Tibial nerve (tissue), 4 donors: ENCODE results near the gene LHPP. TPM values are rescaled to one million over a fixed set of nuclear protein-coding genes. Genes with fewer than 3 reads are reported as not detected.
A peak's percentile ranks its signal among the peaks of the same experiment; 100 is the strongest.

Source experiments
- DNase-seq, 2 donors: peaks; one replicate each; pipeline ENCODE4 v3.0.0-alpha.2; 2019; ENCODE audit warnings: low spot score in 2 of 2
- H3K27ac ChIP-seq, 4 donors: fragments of 200-600 bp; sonication (generic) in 3 of 4; one replicate each; pipeline ENCODE4 v1.5.1; 2017 to 2019; ENCODE audit warnings: mild to moderate bottlenecking in 1 of 4
- H3K27me3 ChIP-seq, 2 donors: fragments of 200-600 bp; sonication (generic) in 1 of 2; one replicate each; pipeline versions ENCODE4 v1.5.1 to v1.6.0; 2017 to 2019
- H3K36me3 ChIP-seq, 3 donors: fragments of 200-600 bp; sonication (generic); one replicate each; pipeline ENCODE4 v1.5.1; 2018 to 2019
- H3K4me1 ChIP-seq, 4 donors: fragments of 200-600 bp; sonication (generic) in 3 of 4; one replicate each; pipeline ENCODE4 v1.5.1; 2017 to 2019
- H3K4me3 ChIP-seq, 4 donors: fragments of 200-600 bp; sonication (generic) in 3 of 4; one replicate each; pipeline ENCODE4 v1.5.1; 2017 to 2019; ENCODE audit warnings: mild to moderate bottlenecking in 1 of 4, moderate library complexity in 1 of 4
- H3K9me3 ChIP-seq, 4 donors: fragments of 200-600 bp; sonication (generic) in 3 of 4; one replicate each; pipeline ENCODE4 v1.5.1; 2017 to 2019
- CTCF ChIP-seq, 5 experiments: fragments of 200-600 bp in 3 of 5; fragments of 450-650 bp in 2 of 5; sonication (generic) in 3 of 5; IDR thresholded peaks; one replicate each; pipeline ENCODE4 v1.5.1; 2016 to 2019; ENCODE audit warnings: antibody characterized with exemption in 5 of 5, mild to moderate bottlenecking in 3 of 5, moderate library complexity in 2 of 5
- EP300 ChIP-seq, 2 donors: sonication (generic); formaldehyde crosslinking; IDR thresholded peaks; one replicate each; pipeline ENCODE4 v1.6.1; 2017; ENCODE audit warnings: antibody characterized with exemption in 2 of 2, mild to moderate bottlenecking in 1 of 2
- POLR2A ChIP-seq, 2 donors: fragments of 450-650 bp; IDR thresholded peaks; one replicate each; pipeline ENCODE4 v1.6.1; 2017; ENCODE audit warnings: antibody characterized with exemption in 2 of 2, mild to moderate bottlenecking in 2 of 2, moderate library complexity in 2 of 2
- WGBS, 2 donors: methylation state at CpG; one replicate each; pipeline ENCODE4 v1.1.5; 2018; 5-methylcytosine and 5-hydroxymethylcytosine counted together
- total RNA-seq, 4 donors: library from RNA; depleted of rRNA; stranded (reverse); fragments of >200 nt; gene quantifications; one replicate each; pipeline ENCODE4 v1.1.0, GENCODE V29; 2016

LHPP gene
- total RNA-seq, 4 donors from 2014 or later, result 25.5 to 211 (median 123) TPM

GRCh38 chr10:124595143-124595883, 133.7 kb downstream of the LHPP start:
- Histone ChIP-seq H3K4me1 (peaks cover 0 to 21% (median 0%) of the 10 kb centered on the region in 4 donors), H3K9me3 (peaks cover 0 to 10% (median 0%) of the 10 kb centered on the region in 4 donors), H3K27me3 (no peaks in the 10 kb centered on the region), H3K27ac (no peak overlapping the region), H3K36me3 (no peaks in the 10 kb centered on the region), H3K4me3 (no peak overlapping the region)
- 94 to 97% methylated on average over 9 of the region's 9 CpGs for WGBS, 2 donors
- no peak for DNase-seq
- TF ChIP-seq EP300 (IDR thresholded peaks at IDR 0.05), result no peak
- no peak for TF ChIP-seq POLR2A (IDR thresholded peaks at IDR 0.05)
- no peak for TF ChIP-seq CTCF (IDR thresholded peaks at IDR 0.05)

GRCh38 chr10:124596116-124596785, 134.6 kb downstream of the LHPP start:
- WGBS, 2 donors, result 83 to 88% methylated on average over 18 of the region's 18 CpGs
- no peak for DNase-seq
- H3K4me3 ChIP-seq, result no peak overlapping the region
- H3K27me3 ChIP-seq, result no peaks in the 10 kb centered on the region
- H3K27ac ChIP-seq, result no peak overlapping the region
- peaks cover 0 to 17% (median 0%) of the 10 kb centered on the region in 4 donors for H3K4me1 ChIP-seq
- TF ChIP-seq EP300 (IDR thresholded peaks at IDR 0.05), result no peak
- TF ChIP-seq POLR2A (IDR thresholded peaks at IDR 0.05), result no peak
- TF ChIP-seq CTCF (IDR thresholded peaks at IDR 0.05), result no peak
- peaks cover 0 to 8% (median 0%) of the 10 kb centered on the region in 4 donors for H3K9me3 ChIP-seq
- no peaks in the 10 kb centered on the region for H3K36me3 ChIP-seq

- 80 to 82% methylated on average over 20 to 21 of the region's 21 CpGs for WGBS, 2 donors
- Histone ChIP-seq H3K27ac (peak overlapping the region in 1 of 4 donors; percentile 27), H3K4me3 (no peak overlapping the region), H3K4me1 (peaks cover 0 to 17% (median under 1%) of the 10 kb centered on the region in 4 donors), H3K9me3 (peaks cover 0 to under 1% (median 0%) of the 10 kb centered on the region in 4 donors), H3K27me3 (no peaks in the 10 kb centered on the region), H3K36me3 (no peaks in the 10 kb centered on the region)
- TF ChIP-seq CTCF (IDR thresholded peaks at IDR 0.05), result no peak
- no peak for TF ChIP-seq EP300 (IDR thresholded peaks at IDR 0.05)
- TF ChIP-seq POLR2A (IDR thresholded peaks at IDR 0.05), result no peak
- no peak for DNase-seq
These were observed 135.6 kb downstream of the LHPP start for GRCh38 chr10:124596962-124597845.

- H3K27ac ChIP-seq, result peak overlapping the region in 1 of 4 donors; percentile 27
- DNase-seq, result no peak
- no peak for TF ChIP-seq EP300 (IDR thresholded peaks at IDR 0.05)
- no peak for TF ChIP-seq CTCF (IDR thresholded peaks at IDR 0.05)
- TF ChIP-seq POLR2A (IDR thresholded peaks at IDR 0.05), result no peak
- H3K27me3 ChIP-seq, result no peaks in the 10 kb centered on the region
- H3K4me3 ChIP-seq, result no peak overlapping the region
- 90 to 92% methylated on average over 7 to 9 of the region's 10 CpGs for WGBS, 2 donors
- no peaks in the 10 kb centered on the region for H3K9me3 ChIP-seq
- H3K36me3 ChIP-seq, result no peaks in the 10 kb centered on the region
- peaks cover 0 to 12% (median 3%) of the 10 kb centered on the region in 4 donors for H3K4me1 ChIP-seq
These were observed 136.2 kb downstream of the LHPP start for GRCh38 chr10:124597846-124598165.
